Hepatocyte (in vitro differentiated cells): ENCODE measurements around the gene NCF2.

Experiments
- EZH2 ChIP-seq: fragments of 200-600 bp; sonication (generic); IDR thresholded peaks from 2 replicates; pipeline ENCODE4 v1.6.1; 2016; ENCODE audit warnings: antibody characterized with exemption, mild to moderate bottlenecking, borderline replicate concordance
- TF ChIP-seq, protein P1 (sequence below): fragments of 200-600 bp; sonication (generic); IDR thresholded peaks from 2 replicates; pipeline ENCODE4 v1.5.1; 2016; ENCODE audit warnings: antibody characterized with exemption, mild to moderate bottlenecking; ENCODE audit not compliant: poor library complexity

GRCh38 chr1:183585038-183585437 is 5.2 kb downstream of the NCF2 start:
- TF ChIP-seq, protein P1, sequence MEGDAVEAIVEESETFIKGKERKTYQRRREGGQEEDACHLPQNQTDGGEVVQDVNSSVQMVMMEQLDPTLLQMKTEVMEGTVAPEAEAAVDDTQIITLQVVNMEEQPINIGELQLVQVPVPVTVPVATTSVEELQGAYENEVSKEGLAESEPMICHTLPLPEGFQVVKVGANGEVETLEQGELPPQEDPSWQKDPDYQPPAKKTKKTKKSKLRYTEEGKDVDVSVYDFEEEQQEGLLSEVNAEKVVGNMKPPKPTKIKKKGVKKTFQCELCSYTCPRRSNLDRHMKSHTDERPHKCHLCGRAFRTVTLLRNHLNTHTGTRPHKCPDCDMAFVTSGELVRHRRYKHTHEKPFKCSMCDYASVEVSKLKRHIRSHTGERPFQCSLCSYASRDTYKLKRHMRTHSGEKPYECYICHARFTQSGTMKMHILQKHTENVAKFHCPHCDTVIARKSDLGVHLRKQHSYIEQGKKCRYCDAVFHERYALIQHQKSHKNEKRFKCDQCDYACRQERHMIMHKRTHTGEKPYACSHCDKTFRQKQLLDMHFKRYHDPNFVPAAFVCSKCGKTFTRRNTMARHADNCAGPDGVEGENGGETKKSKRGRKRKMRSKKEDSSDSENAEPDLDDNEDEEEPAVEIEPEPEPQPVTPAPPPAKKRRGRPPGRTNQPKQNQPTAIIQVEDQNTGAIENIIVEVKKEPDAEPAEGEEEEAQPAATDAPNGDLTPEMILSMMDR, result no peak
- TF ChIP-seq EZH2, result no peak
